Measurements from ENCODE around the gene XPO4. TPM values are rescaled to one million over a fixed set of nuclear protein-coding genes. Genes with fewer than 3 reads are reported as not detected.

XPO4 gene
- total and polyA plus RNA-seq, 10 of the 15 experiments (the other 5 are each of a cell fraction or from before 2014, with no cell fraction given) = 3.6 to 24.9 (median 18.4) TPM

DNA sequence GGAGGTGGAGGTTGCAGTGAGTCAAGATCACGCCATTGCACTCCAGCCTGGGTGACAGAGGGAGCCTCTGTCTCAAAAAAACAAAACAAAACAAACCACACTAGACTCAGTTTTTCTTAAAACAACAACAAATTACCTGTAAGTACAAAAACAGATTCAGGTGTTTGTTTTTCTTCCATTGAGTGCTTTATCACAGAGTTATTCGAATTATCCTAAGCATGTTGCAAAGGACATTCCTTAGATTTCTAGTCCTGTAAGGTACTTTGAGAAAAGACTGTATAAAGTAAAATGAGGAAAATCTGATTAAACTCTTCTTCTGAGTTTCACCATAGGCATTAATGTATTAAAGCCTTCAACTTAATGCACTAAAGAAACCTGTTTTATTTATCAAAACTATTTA, 126.6 kb downstream of the XPO4 start:
- POLR2A ChIA-PET = interaction anchor here (1.0 kb wide), 1 partner anchor 8 kb away, joined by 3 read pairs; no protein-coding TSS in a partner anchor
- CTCF ChIA-PET = interaction anchor here (0.7 kb wide), 1 partner anchor 667 kb away, joined by 3 read pairs; no protein-coding TSS in a partner anchor
- Histone ChIP-seq H3K27me3 (replicated peaks in 1 of 2; ENCODE audit: control insufficient read depth in 2 of 2, insufficient read depth in 2 of 2, low read length in 1 of 2) (no peaks in the 10 kb centered on the region), H3K79me2 (ENCODE audit: control insufficient read depth, insufficient read depth, low read length) (peaks cover 18% of the 10 kb centered on the region), H3K9me3 (replicated peaks; ENCODE audit: control insufficient read depth, insufficient read depth, low read length) (peaks cover 1% of the 10 kb centered on the region; the same call in 2 of the 3 replicates), H3K27ac (ENCODE audit: control insufficient read depth, insufficient read depth) (no peak overlapping the region), H3K4me2 (ENCODE audit: control insufficient read depth, insufficient read depth) (no peak overlapping the region), H3K36me3 (ENCODE audit: control insufficient read depth in 2 of 2, insufficient read depth in 2 of 2, low read length in 1 of 2) (0 out of 4 replicates have a peak, but pooled peaks cover 0 to 4% of the 10 kb centered on the region in 2 experiments), H3K4me3 (no peak overlapping the region), H2AFZ (ENCODE audit: control insufficient read depth, low read depth, low read length) (no peak overlapping the region), H3K4me1 (ENCODE audit: control insufficient read depth, insufficient read depth, low read length) (peaks cover 4% of the 10 kb centered on the region; the same call in 1 of the 2 replicates), H3K9ac (ENCODE audit: control insufficient read depth, insufficient read depth, low read length) (no peak overlapping the region), H4K20me1 (ENCODE audit: control insufficient read depth, insufficient read depth) (no peaks in the 10 kb centered on the region)
- in situ Hi-C loops (cut with MboI) = no loop called here
- ATAC-seq (no peak), FAIRE-seq (no peak), DNase-seq (ENCODE audit: low read depth, low spot score) (no peak)
- intact Hi-C loops (cut with micrococcal nuclease; ENCODE audit: unreplicated experiment) = no loop called here
- WGBS (ENCODE audit: insufficient coverage, insufficient replicate concordance, low lambda C conversion rate, missing lambda C conversion rate) = 98% methylated on average over 2 of the region's 2 CpGs
- no TSS peak for BruUV-seq (replicated peaks)
- RAD21 ChIA-PET (ENCODE audit: unreplicated experiment) = no interaction called here
- SMC1A ChIA-PET (ENCODE audit: uncharacterized antibody, unreplicated experiment) = no interaction called here
- TF ChIP-seq CUX1 (IDR thresholded peaks at IDR 0.05; ENCODE audit: insufficient replicate concordance, low read depth, low read length) (no peak), REST (IDR thresholded peaks at IDR 0.05; ENCODE audit: low read depth, low read length) (no peak), YY1 (IDR thresholded peaks at IDR 0.05; ENCODE audit: low read depth, low read length) (no peak), SPI1 (IDR thresholded peaks at IDR 0.05; ENCODE audit: borderline replicate concordance, insufficient read depth, low read depth, low read length) (no peak), SRF (IDR thresholded peaks at IDR 0.05; ENCODE audit: low read depth in 2 of 2, low read length in 2 of 2) (no peak), TARDBP (IDR thresholded peaks at IDR 0.05; ENCODE audit: borderline replicate concordance) (no peak), TCF12 (IDR thresholded peaks at IDR 0.05; ENCODE audit: low read depth, low read length) (no peak), SUPT20H (IDR thresholded peaks at IDR 0.05; ENCODE audit: borderline replicate concordance, control insufficient read depth, low read depth, low read length) (no peak), ASH2L (IDR thresholded peaks at IDR 0.05; ENCODE audit: borderline replicate concordance, low read depth) (no peak), NR2F1 (conservative IDR thresholded peaks at IDR 0.05) (no peak), KAT2A (conservative IDR thresholded peaks at IDR 0.05; ENCODE audit: control insufficient read depth, low read depth, low read length) (no peak), CBFB (IDR thresholded peaks at IDR 0.05; ENCODE audit: low read depth) (no peak), RFX5 (IDR thresholded peaks at IDR 0.05; ENCODE audit: low read depth, low read length) (no peak), GABPA (IDR thresholded peaks at IDR 0.05; ENCODE audit: low read depth) (no peak), NBN (IDR thresholded peaks at IDR 0.05) (no peak), ZNF274 (IDR thresholded peaks at IDR 0.05; ENCODE audit: insufficient read depth, insufficient read length) (no peak), RCOR1 (conservative IDR thresholded peaks at IDR 0.05; ENCODE audit: low read depth, low read length) (no peak), YBX1 (IDR thresholded peaks at IDR 0.05) (no peak), WRNIP1 (IDR thresholded peaks at IDR 0.05; ENCODE audit: borderline replicate concordance, low read depth, low read length) (no peak)

All from GM12878 (cell line).